Muscle of arm (tissue), 14 donors: Measurements from ENCODE around the gene SLC1A5. TPM values are rescaled to one million over a fixed set of nuclear protein-coding genes. Genes with fewer than 3 reads are reported as not detected.
"Not testable (repeated sequence)": the region's sequence is repeated elsewhere in the genome, so short reads cannot be mapped to it uniquely, and the experiment has no call there.

ENCODE experiments used
- DNase-seq: peaks from one replicate; pipeline ENCODE4 v3.0.0-alpha.2; 2013
- long read RNA-seq, 11 donors: transcript quantifications; one replicate each; lab custom pipeline, GENCODE V29; 2026
- polyA plus RNA-seq, 12 donors: library from polyadenylated mRNA; unstranded; fragments of 120-200 nt; gene quantifications; one replicate each; pipeline ENCODE4 v1.2.1, GENCODE V29; 2013; ENCODE audit not compliant: insufficient read length in 12 of 12

Gene SLC1A5
- polyA plus RNA-seq: 10 to 100 TPM in 11 of 12 donors, not detected in 1; 15.7 to 39.9 (median 19.1) TPM
- long read RNA-seq, donor 1, transcript SLC1A5-203 (8 exons, 2,882 nt): major isoform, 29 of 34 reads
- long read RNA-seq, donor 1, partial matches to known transcripts: 5 of 34 reads
- long read RNA-seq, donor 1, other reads (novel, unspliced or antisense): 0 of 34 reads
- long read RNA-seq, donor 2, transcript SLC1A5-203 (8 exons, 2,882 nt): major isoform, 6 of 8 reads
- long read RNA-seq, donor 2, partial matches to known transcripts: 0 of 8 reads
- long read RNA-seq, donor 2, other reads (novel, unspliced or antisense): 0 of 8 reads
- long read RNA-seq, donor 3, partial matches to known transcripts: 0 of 2 reads
- long read RNA-seq, donor 3, other reads (novel, unspliced or antisense): 0 of 2 reads
- long read RNA-seq, donor 4, partial matches to known transcripts: 0 of 3 reads
- long read RNA-seq, donor 4, other reads (novel, unspliced or antisense): 0 of 3 reads
- long read RNA-seq, donor 5, transcript SLC1A5-203 (8 exons, 2,882 nt): major isoform, 5 of 5 reads
- long read RNA-seq, donor 5, partial matches to known transcripts: 0 of 5 reads
- long read RNA-seq, donor 5, other reads (novel, unspliced or antisense): 0 of 5 reads
- long read RNA-seq, donor 6, partial matches to known transcripts: 0 of 3 reads
- long read RNA-seq, donor 6, other reads (novel, unspliced or antisense): 0 of 3 reads
- long read RNA-seq, donor 7, partial matches to known transcripts: 11 of 13 reads
- long read RNA-seq, donor 7, other reads (novel, unspliced or antisense): 0 of 13 reads
- long read RNA-seq, donor 8, transcript SLC1A5-203 (8 exons, 2,882 nt): major isoform, 10 of 15 reads
- long read RNA-seq, donor 8, partial matches to known transcripts: 5 of 15 reads
- long read RNA-seq, donor 8, other reads (novel, unspliced or antisense): 0 of 15 reads
- long read RNA-seq, donor 9, transcript SLC1A5-203 (8 exons, 2,882 nt): major isoform, 5 of 11 reads
- long read RNA-seq, donor 9, partial matches to known transcripts: 6 of 11 reads
- long read RNA-seq, donor 9, other reads (novel, unspliced or antisense): 0 of 11 reads
- long read RNA-seq, donor 10, transcript SLC1A5-203 (8 exons, 2,882 nt): major isoform, 5 of 5 reads
- long read RNA-seq, donor 10, partial matches to known transcripts: 0 of 5 reads
- long read RNA-seq, donor 10, other reads (novel, unspliced or antisense): 0 of 5 reads
- long read RNA-seq, donor 11, transcript SLC1A5-203 (8 exons, 2,882 nt): major isoform, 6 of 13 reads
- long read RNA-seq, donor 11, partial matches to known transcripts: 7 of 13 reads
- long read RNA-seq, donor 11, other reads (novel, unspliced or antisense): 0 of 13 reads

DNA sequence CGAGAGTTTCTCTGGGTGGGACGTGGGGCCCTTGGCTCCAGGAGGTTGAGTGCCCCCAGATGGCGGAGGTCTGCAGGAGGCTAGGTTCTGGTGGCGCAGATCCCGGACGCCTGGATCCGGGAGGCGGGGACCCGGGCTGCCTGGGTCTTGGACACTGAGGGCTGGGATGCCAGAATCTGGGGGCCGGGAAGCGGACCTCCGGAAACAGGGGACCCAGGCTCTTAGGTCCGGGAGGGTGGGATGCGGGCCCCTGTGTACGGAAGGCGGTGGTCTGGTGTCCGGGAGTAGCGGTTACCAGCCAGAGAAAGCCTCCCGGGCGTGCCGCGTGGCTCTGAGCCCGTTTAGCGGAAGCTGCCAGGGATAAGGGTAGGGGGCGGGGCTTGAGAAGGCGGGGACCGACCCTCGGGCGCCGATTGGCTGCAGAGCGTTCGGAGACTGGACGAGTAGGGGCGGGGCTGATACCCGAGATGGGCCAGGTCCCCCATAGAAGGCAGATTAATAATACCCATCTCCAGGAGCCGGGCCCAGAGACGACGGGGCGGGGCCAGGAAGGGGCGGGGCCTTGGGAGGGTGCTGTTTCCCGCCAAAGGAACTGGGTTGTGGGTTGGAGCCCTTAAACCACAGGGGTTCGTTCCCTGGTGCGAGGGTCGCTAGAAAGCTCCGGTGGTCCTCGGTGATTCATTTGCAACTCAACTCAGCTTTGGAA lies at the start of gene SLC1A5:
SLC1A5 (minus strand) TSS at position 333 of the 706 bp plus-strand sequence. CDS start 629 bp downstream, outside the sequence.
- DNase-seq: peak; percentile 92

DNA sequence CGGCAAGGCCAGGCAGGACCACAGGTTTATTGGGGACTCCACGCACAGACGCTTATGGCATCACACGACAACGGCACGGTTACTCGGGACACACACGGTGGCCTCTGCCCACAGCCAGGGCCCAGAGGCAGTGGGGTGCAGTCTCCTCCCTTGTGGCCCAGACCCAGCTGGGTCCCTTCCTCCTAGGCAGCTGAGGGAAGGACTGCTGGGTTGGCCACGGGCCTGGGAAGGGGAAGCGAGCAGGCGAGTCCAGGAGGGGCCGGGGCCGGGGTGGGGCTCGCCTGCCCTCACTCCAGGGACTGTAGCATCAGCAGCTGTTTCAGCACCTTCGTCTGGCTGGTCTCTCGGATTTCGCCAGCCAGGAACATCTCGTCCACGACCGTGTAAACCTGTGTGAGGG lies 49.8 kb upstream of the SLC1A5 start:
- no peak for DNase-seq

- no peak for DNase-seq
These were observed 46.6 kb upstream of the SLC1A5 start for GRCh38 chr19:46834984-46835383.

GRCh38 chr19:46834121-46834520 lies 45.7 kb upstream of the SLC1A5 start:
- no peak for DNase-seq

DNA sequence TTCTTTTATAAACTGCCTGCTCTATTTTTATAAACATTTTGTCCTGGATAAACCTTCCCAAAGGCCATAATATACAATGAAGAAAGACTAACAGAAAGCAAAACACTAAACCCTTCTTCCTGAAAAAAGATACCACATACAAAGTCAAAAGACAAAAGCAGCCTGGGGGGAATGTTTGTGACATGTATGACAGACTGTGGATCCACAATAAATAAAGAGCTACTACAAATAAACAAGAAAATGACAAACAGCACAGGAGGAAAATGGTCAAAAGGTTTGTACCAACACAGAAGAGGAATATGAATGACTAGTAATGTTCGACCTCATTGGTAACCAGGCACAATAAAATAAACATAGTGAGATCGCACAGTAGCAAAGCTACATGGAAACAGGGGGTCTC lies 42.5 kb upstream of the SLC1A5 start:
- no peak for DNase-seq

- no peak for DNase-seq
These were observed 40.1 kb upstream of the SLC1A5 start for GRCh38 chr19:46828484-46828883.

- no peak for DNase-seq
These were observed 37.3 kb upstream of the SLC1A5 start for GRCh38 chr19:46825731-46826055.

DNA sequence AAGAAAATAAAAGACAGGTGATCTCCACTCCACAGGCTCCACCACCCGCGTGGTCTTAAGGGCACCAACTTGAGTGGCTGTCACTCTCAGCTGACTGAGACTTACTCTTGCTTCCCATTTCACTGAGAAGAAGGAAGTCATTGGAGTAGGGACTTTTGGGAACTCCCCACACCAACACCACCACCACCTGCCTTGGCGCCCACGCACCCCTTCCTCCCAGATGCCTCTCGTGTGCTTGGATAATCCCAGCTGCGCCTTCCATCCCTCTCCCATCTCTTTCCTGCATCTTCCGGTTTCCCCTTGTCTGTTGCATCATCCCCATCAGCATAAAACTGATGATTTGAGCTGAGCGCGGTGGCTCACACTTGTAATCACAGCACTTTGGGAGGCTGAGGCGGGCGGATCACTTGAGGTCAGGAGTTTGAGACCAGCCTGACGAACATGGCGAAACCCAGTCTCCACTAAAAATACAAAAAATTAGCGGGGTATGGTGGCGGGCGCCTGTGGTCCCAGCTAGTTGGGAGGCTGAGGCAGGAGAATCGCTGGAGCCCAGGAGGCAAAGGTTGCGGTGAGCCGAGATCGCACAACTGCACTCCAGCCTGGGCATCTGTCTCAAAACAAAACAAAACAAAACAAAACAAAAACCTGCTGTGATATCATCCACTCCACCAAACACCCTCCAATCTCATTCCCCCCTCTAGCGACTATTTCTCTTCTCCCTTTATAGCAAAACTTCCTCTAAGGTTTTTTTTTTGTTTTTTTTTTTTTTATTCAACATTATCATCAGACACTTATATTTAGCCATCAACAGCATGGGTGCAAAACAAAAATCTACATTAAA lies 36.7 kb upstream of the SLC1A5 start:
- no peak for DNase-seq

GRCh38 chr19:46823049-46823448 lies 34.7 kb upstream of the SLC1A5 start:
- DNase-seq: no peak

DNA sequence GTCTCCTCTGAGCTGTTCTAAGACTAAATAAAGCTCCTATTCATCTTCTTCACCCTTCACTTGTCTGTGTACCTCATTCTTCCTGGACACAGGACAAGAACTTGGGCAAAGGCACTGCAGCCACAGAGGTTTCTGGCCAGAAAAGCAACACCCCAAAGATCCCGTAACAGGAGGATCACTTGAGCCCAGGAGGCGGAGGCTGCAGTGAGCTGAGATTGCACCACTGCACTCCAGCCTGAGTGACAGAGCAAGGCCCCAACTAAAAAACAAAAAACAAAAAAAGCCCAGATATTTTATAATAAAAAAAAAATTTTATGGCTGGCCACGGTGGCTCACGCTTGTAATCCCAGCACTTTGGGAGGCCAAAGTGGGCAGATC lies 34.0 kb upstream of the SLC1A5 start:
- not testable (repeated sequence) for DNase-seq

DNA sequence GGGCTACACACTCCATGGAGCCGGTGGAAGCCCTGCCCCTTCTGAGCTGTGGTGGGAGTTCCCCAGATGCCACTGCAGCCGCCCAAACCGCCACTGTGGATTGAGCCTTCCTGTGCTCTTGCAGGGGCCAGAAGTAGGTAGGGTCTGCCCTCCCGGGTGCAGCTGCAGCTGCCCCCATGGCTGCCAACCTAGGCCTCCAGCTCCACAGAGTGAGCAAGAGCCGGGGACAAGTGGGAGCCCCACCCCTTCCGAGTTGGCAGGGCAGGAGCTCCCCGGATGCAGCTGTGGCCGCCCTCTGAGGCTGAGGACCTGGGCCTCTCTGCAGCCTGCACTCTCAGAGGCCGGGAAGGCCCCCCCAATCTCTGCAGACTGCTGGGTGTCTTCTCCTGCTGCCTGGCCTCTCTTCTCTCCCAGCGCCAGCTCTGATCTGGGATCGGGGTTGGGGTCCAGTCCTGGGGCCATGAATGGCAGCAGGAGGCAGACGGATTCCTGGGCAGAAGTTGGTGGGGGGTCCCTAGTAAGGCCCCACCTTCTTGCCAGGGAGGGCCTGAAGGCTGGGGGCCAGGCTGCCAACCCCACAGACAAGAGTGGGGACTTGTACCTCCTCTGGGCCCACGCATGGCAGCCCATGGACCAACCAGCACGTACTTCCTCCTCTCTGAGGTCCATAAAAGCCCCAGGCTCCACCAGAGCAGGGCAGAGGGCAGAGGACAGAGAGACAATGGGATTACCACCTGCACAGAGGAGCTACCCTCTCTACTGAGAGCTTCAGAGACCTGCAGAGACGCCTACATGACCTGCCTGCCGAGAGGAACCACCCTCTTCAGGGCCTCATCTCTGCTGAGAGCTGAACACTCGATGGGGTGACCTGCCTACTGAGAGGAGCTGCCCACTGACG lies 33.4 kb upstream of the SLC1A5 start:
- DNase-seq: no peak

- no peak for DNase-seq
These were observed 30.4 kb upstream of the SLC1A5 start for GRCh38 chr19:46818812-46819211.

- DNase-seq: no peak
These were observed 27.6 kb upstream of the SLC1A5 start for GRCh38 chr19:46815833-46816627.

DNA sequence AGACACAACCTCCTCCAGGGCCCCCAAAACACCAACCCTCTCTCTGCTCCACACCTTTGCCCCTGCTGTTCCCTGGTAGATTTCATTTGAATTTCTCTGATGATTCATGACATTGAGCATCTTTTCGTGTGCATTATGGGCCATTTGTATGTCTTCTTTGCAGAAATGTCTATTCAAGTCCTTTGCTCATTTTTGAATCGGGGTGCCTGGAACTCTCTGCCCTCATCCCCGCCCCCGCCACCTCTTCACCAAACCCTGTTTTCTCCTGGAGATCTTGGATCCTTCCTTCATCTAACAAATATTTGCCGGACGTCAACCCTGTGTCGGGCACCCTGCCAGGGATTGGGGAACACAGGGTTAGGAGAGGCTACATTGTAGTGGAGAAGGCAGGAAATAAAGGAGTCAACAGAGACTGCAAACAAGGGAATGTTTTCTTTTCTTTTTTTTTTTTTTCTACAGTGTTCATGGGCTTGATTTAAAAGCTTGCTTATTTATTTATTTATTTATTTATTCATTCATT lies 25.5 kb upstream of the SLC1A5 start:
- peak; percentile 27 for DNase-seq

DNA sequence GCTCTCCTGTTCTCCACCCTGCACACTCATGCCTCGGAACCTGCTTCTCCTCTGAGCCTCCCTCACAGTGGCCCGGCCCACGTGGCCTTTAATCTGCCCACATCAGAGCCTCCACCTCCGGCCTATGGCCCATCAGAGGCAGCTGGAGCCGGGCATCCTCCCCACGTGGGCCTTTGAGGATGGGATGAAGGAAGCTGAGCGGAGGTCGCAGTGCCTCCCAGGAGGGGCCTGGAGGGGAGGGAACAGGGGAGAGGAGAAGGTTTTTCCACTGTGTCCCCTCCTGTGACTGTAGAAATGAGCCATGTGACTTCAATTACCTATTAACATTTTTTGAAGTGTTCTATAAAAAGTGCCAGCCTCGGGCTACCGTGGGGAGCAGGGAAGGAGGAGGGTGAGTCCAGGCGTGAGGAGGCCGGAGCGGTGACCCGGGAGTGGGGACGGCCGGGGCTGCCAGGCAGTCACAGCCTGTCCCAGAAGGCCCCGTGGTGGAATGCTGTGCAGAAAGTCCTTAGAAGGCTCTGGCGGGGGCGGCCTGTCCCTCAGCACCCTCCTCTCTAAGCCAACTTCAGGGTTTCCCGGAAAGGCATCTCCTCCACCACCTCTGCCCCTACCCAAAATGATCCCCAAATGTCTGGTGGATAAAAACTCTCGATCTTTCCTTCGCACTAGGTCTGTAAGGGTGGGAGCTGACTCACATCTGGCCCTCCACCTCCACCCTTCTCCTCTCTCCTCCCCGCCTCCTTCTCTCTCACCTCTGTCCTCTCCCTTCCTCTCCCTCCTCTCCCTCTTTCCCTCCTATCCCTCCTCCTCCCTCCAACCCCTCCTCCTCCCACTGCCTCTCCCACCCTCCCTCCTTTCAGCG lies 24.8 kb upstream of the SLC1A5 start:
- DNase-seq: no peak

DNA sequence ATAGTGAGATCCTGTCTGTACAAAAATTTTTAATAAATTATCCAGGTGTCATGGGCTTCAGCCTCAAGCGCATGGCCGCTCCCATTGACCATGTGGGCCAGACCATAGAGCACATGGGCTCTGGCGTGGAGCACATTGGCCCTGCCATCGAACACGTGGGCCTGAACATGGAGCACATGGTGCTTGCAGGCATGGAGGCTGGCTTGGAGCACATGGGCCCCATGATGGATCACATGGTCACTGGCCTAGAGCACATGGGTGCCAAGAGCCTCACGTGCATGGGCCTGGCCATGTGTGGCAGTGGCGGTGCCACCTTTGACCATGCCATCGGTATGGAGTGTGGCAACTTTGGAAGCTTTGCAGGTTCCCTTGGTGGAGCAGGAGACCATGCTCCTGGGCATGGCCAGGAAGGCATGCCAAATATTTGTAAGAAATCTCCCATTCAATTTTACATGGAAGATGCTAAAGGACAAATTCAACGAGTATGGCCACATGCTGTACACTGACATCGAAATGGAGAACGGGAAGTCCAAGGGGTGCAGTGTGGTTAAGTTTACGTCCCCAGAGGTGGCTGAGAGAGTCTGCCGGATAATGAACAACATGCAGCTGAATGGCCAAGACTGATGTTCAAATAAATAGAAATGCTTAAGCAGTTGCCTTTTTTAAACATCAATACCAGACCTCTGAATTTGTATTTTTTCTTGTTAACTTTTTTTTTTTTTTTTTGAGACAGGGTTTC lies 21.3 kb upstream of the SLC1A5 start:
- DNase-seq: no peak
